ENCODE data around the gene IGFBP7.

The IGFBP7 gene

DNA sequence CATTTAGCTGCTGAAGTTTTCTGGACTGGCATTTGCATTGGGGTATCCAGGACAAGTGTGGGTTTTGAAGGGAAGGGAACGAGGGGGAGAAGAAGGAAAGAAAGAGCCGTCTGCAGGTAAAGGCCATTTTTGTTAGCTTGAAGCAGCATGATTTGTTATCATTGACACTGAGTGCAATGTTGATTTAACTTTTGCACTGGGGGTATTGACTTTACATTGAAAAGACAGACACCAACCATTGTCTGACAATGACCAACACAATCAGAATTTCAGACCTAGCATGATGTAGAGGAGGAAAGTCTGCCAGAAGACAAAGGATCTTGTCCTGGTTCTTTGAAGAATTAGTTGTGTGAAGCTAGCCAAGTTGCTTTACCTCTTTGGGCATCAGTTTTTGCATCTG is 39.6 kb upstream of the IGFBP7 start:
- H3K4me3 ChIP-seq (ENCODE audit: low read length in 2 of 2) = no peak overlapping the region
- no peaks in the 10 kb centered on the region for H3K36me3 ChIP-seq (ENCODE audit: control insufficient read depth in 2 of 2, insufficient read depth in 2 of 2, low read length in 2 of 2)
- H3K9me3 ChIP-seq (ENCODE audit: control insufficient read depth in 2 of 2, low read length in 2 of 2) = no peaks in the 10 kb centered on the region
- H3K4me1 ChIP-seq (ENCODE audit: control insufficient read depth, insufficient read depth, low read length) = no peaks in the 10 kb centered on the region
- H3K27me3 ChIP-seq (ENCODE audit: control insufficient read depth in 1 of 2, insufficient read depth in 2 of 2, low read length in 2 of 2) = no peaks in the 10 kb centered on the region
- no peak overlapping the region for H3K9ac ChIP-seq (ENCODE audit: low read length in 2 of 2)
- no peak overlapping the region for H3K27ac ChIP-seq (ENCODE audit: low read length)

DNA sequence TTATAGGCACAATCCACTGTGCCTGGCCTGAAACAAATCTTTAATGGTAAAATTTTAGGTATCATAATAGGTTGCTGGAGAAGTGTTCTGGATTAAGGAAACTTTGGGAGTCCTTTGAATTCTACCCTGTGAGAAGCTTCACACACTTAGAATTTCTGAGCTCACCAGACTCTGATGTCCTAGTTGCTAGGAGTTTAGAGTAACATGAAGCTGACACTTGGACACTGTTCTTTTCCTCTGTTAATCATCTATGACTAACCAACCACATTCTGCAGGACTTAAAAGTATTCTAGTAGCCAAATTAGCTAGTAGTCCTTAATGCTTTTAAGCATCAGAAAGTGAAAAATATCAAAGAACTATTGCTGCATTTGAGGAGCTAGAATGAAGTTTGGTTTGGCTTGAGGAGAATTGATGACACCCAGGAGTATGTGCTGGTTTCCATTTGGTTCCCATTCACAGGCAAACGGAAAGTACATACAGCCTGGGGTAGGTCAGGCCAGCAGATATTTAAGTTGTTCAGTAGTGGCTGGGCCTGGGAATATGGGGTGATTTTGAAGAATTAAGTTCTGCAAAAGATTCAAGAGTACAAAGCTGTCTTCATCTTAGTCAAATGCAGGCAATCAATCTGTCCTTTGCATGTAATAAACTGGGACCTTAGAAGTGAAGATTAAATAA is 38.8 kb upstream of the IGFBP7 start:
- Histone ChIP-seq H3K4me3 (ENCODE audit: low read length in 2 of 2) (no peak overlapping the region), H3K36me3 (ENCODE audit: control insufficient read depth in 2 of 2, insufficient read depth in 2 of 2, low read length in 2 of 2) (no peaks in the 10 kb centered on the region), H3K9ac (ENCODE audit: low read length in 2 of 2) (no peak overlapping the region), H3K27ac (ENCODE audit: low read length) (no peak overlapping the region), H3K4me1 (ENCODE audit: control insufficient read depth, insufficient read depth, low read length) (no peaks in the 10 kb centered on the region), H3K9me3 (ENCODE audit: control insufficient read depth in 2 of 2, low read length in 2 of 2) (no peaks in the 10 kb centered on the region), H3K27me3 (ENCODE audit: control insufficient read depth in 1 of 2, insufficient read depth in 2 of 2, low read length in 2 of 2) (no peaks in the 10 kb centered on the region)

DNA sequence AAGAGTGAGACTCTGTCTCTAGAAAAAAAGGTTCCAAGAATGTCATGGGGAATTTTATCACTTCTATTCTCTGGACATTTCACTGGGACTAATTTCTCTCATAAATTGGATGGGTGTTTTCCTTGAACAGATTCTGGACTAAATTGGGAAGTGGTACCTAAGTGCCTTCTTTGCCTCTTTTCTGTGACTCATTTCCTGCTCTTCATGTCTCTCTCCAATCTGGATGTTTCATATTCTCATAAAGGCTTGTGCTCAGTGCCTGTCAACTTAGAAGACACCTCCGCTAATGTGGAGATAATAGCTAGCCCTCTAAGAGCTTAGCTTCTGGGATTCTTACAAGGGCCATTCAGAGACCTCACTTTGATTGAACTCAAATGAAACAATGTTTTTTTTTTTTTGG is 38.0 kb upstream of the IGFBP7 start:
- no peaks in the 10 kb centered on the region for H3K9me3 ChIP-seq (ENCODE audit: control insufficient read depth in 2 of 2, low read length in 2 of 2)
- H3K27me3 ChIP-seq (ENCODE audit: control insufficient read depth in 1 of 2, insufficient read depth in 2 of 2, low read length in 2 of 2) = no peaks in the 10 kb centered on the region
- no peak overlapping the region for H3K27ac ChIP-seq (ENCODE audit: low read length)
- no peak overlapping the region for H3K4me3 ChIP-seq (ENCODE audit: low read length in 2 of 2)
- no peaks in the 10 kb centered on the region for H3K36me3 ChIP-seq (ENCODE audit: control insufficient read depth in 2 of 2, insufficient read depth in 2 of 2, low read length in 2 of 2)
- H3K9ac ChIP-seq (ENCODE audit: low read length in 2 of 2) = no peak overlapping the region
- H3K4me1 ChIP-seq (ENCODE audit: control insufficient read depth, insufficient read depth, low read length) = no peaks in the 10 kb centered on the region

DNA sequence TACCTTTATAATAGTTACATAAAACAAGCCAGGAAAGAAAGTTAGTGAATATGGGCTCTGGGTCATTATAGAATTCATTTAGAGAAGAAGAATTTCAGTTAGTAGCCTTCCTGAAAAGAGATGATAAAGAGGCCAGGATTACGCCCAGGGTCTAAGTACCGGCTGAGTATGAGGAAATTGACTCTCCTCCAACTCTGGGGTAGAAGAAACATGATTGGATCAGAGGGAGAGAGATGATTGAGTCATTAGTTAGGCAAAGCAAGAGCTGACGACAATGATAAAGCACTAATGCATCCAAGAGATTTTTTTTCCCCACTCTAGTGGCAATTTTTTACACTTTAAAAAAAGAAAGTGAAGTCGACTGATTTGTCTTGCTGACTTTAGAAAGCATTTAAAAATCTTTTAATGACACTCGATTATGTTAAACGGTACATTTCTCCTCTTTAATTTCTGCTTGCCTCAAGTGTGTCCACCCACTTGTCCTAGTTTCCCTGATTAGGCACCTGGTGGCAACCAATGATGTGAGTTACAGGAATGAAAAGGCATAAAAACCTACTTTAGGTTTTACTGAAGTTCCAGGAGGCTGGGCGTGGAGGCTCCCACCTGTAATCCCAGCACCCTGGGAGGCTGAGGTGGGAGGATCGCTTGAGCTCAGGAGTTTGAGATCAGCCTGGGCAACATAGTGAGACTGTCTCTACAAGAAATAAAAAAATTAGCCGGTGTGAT is 37.3 kb upstream of the IGFBP7 start:
- Histone ChIP-seq H3K4me1 (ENCODE audit: control insufficient read depth, insufficient read depth, low read length) (no peaks in the 10 kb centered on the region), H3K4me3 (ENCODE audit: low read length in 2 of 2) (no peak overlapping the region), H3K9me3 (ENCODE audit: control insufficient read depth in 2 of 2, low read length in 2 of 2) (no peaks in the 10 kb centered on the region), H3K27me3 (ENCODE audit: control insufficient read depth in 1 of 2, insufficient read depth in 2 of 2, low read length in 2 of 2) (no peaks in the 10 kb centered on the region), H3K27ac (ENCODE audit: low read length) (no peak overlapping the region), H3K36me3 (ENCODE audit: control insufficient read depth in 2 of 2, insufficient read depth in 2 of 2, low read length in 2 of 2) (no peaks in the 10 kb centered on the region), H3K9ac (ENCODE audit: low read length in 2 of 2) (no peak overlapping the region)

DNA sequence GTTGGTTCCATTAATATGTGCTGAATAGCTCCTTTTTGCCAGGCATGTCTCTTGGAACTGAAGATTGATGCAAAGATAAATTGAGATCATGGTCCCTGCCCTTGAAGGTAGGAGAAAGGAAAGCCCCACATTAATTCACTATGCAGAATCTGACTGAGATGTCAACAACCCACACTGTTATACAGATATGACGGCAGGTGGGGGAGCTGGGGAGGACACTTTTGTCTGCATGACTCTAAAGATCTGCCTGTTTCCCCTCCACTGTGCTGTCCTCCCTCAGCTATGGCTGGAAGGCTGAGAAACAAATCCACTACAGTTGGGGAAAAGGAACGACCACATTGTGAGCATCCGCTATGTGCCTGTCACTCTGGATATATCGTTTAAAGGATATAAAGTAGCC is 36.3 kb upstream of the IGFBP7 start:
- no peak overlapping the region for H3K9ac ChIP-seq (ENCODE audit: low read length in 2 of 2)
- H3K4me3 ChIP-seq (ENCODE audit: low read length in 2 of 2) = no peak overlapping the region
- no peak overlapping the region for H3K27ac ChIP-seq (ENCODE audit: low read length)
- H3K36me3 ChIP-seq (ENCODE audit: control insufficient read depth in 2 of 2, insufficient read depth in 2 of 2, low read length in 2 of 2) = no peaks in the 10 kb centered on the region
- no peaks in the 10 kb centered on the region for H3K27me3 ChIP-seq (ENCODE audit: control insufficient read depth in 1 of 2, insufficient read depth in 2 of 2, low read length in 2 of 2)
- H3K9me3 ChIP-seq (ENCODE audit: control insufficient read depth in 2 of 2, low read length in 2 of 2) = no peaks in the 10 kb centered on the region
- no peaks in the 10 kb centered on the region for H3K4me1 ChIP-seq (ENCODE audit: control insufficient read depth, insufficient read depth, low read length)

DNA sequence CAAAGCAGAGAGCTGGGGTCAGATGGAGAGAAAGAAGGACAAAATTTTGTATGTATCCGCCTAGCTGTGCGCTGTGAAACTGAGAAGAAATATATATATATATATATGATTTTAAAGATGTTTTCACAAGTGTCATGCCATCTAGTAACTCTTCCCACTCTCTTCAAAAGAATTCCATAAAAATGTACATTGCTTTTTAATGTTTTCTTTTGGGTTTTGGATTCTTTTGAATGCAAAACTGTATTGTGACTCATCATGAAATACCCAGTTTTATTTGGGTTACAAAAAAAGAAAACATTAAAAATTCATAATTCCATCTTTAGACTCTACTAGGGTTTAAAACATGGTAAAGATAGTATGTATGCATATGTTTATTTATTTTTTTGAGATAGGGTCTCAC is 34.3 kb upstream of the IGFBP7 start:
- no peaks in the 10 kb centered on the region for H3K4me1 ChIP-seq (ENCODE audit: control insufficient read depth, insufficient read depth, low read length)
- no peak overlapping the region for H3K9ac ChIP-seq (ENCODE audit: low read length in 2 of 2)
- H3K27ac ChIP-seq (ENCODE audit: low read length) = no peak overlapping the region
- H3K9me3 ChIP-seq (ENCODE audit: control insufficient read depth in 2 of 2, low read length in 2 of 2) = no peaks in the 10 kb centered on the region
- H3K36me3 ChIP-seq (ENCODE audit: control insufficient read depth in 2 of 2, insufficient read depth in 2 of 2, low read length in 2 of 2) = no peaks in the 10 kb centered on the region
- no peak overlapping the region for H3K4me3 ChIP-seq (ENCODE audit: low read length in 2 of 2)
- no peaks in the 10 kb centered on the region for H3K27me3 ChIP-seq (ENCODE audit: control insufficient read depth in 1 of 2, insufficient read depth in 2 of 2, low read length in 2 of 2)

DNA sequence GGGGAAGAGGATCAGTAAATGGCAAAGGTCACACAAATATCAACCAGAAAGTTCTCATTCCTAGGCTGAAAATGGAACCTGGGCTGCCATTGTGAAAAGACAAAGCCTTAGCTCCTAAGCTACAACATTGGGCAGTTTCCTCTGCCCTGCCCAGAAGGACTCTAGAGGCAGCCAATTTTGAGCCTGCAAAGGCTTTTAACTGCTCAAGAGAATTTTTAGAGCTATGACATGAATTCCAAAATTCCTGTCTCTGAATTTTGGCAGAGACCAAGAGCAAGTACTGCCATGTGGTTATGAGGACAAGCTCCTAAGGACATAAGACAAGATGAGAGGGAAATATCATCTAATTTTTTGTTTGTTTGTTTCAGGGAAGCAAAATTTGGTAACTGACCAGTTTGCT is 29.6 kb upstream of the IGFBP7 start:
- H3K4me3 ChIP-seq (ENCODE audit: low read length in 2 of 2) = no peak overlapping the region
- no peaks in the 10 kb centered on the region for H3K9me3 ChIP-seq (ENCODE audit: control insufficient read depth in 2 of 2, low read length in 2 of 2)
- no peaks in the 10 kb centered on the region for H3K27me3 ChIP-seq (ENCODE audit: control insufficient read depth in 1 of 2, insufficient read depth in 2 of 2, low read length in 2 of 2)
- H3K9ac ChIP-seq (ENCODE audit: low read length in 2 of 2) = no peak overlapping the region
- no peaks in the 10 kb centered on the region for H3K4me1 ChIP-seq (ENCODE audit: control insufficient read depth, insufficient read depth, low read length)
- H3K27ac ChIP-seq (ENCODE audit: low read length) = no peak overlapping the region
- H3K36me3 ChIP-seq (ENCODE audit: control insufficient read depth in 2 of 2, insufficient read depth in 2 of 2, low read length in 2 of 2) = no peaks in the 10 kb centered on the region

DNA sequence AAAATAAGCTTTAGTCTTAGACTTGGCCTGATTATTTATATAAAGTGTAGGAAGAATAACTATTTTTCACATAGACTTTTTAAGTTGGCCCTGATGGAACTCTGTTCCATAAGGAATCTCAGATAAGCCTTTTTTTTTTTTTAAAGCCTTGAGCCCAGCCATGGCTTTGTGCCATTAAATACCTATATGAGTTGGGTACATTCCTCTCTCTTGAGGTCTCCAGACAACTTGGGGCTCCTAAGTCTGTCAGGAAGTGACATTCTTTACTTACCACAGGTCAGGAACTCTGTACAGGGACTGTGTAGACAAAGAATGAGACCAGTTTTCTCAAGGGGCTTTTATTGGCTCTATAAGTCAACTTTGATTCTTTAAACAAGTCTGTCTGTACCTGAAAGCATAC is 27.1 kb upstream of the IGFBP7 start:
- Histone ChIP-seq H3K36me3 (ENCODE audit: control insufficient read depth in 2 of 2, insufficient read depth in 2 of 2, low read length in 2 of 2) (no peaks in the 10 kb centered on the region), H3K4me3 (ENCODE audit: low read length in 2 of 2) (no peak overlapping the region), H3K27ac (ENCODE audit: low read length) (no peak overlapping the region), H3K9ac (ENCODE audit: low read length in 2 of 2) (no peak overlapping the region), H3K4me1 (ENCODE audit: control insufficient read depth, insufficient read depth, low read length) (peaks cover 6% of the 10 kb centered on the region), H3K27me3 (ENCODE audit: control insufficient read depth in 1 of 2, insufficient read depth in 2 of 2, low read length in 2 of 2) (no peaks in the 10 kb centered on the region), H3K9me3 (ENCODE audit: control insufficient read depth in 2 of 2, low read length in 2 of 2) (no peaks in the 10 kb centered on the region)

DNA sequence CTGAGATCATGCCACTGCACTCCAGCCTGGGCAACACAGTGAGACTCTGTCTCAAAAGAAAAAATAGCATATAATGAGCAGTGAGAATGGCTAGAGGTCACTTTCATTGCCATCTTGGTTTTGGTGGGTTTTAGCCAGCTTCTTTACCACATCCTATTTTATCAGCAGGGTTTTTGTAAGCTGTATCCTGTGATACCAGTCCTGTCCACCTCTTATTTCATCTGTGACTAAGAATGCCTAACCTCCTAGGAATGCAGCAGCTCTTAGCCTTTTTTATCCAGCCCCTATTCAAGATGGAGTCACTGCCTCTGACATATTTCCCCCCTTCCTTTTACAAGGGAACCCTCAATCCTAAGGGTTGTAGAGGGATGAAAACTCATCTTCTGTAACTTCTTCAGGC is 26.1 kb upstream of the IGFBP7 start:
- no peak overlapping the region for H3K4me3 ChIP-seq (ENCODE audit: low read length in 2 of 2)
- no peaks in the 10 kb centered on the region for H3K9me3 ChIP-seq (ENCODE audit: control insufficient read depth in 2 of 2, low read length in 2 of 2)
- no peak overlapping the region for H3K27ac ChIP-seq (ENCODE audit: low read length)
- peaks cover 10% of the 10 kb centered on the region for H3K4me1 ChIP-seq (ENCODE audit: control insufficient read depth, insufficient read depth, low read length)
- no peaks in the 10 kb centered on the region for H3K27me3 ChIP-seq (ENCODE audit: control insufficient read depth in 1 of 2, insufficient read depth in 2 of 2, low read length in 2 of 2)
- H3K9ac ChIP-seq (ENCODE audit: low read length in 2 of 2) = no peak overlapping the region
- H3K36me3 ChIP-seq (ENCODE audit: control insufficient read depth in 2 of 2, insufficient read depth in 2 of 2, low read length in 2 of 2) = no peaks in the 10 kb centered on the region

DNA sequence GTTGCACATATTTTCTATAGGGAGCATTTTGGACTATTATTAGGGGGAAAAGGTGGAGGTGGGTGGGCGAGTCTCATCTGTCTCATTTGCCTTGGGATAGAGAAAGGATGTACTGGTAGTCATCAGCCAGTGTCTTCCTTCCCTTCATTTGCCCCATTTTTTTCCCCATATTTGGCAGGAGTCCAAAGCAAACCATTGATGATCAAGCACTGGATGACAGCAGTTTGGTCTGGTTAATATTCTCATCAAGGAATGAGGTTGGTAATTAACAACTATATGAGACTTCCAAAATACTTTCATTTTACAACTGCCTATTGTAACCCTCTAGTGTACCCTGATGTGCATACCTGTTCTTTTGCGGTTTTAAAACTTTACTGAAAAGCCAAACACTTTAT is 22.6 kb upstream of the IGFBP7 start:
- Histone ChIP-seq H3K4me3 (ENCODE audit: low read length in 2 of 2) (no peak overlapping the region), H3K4me1 (ENCODE audit: control insufficient read depth, insufficient read depth, low read length) (peaks cover 10% of the 10 kb centered on the region), H3K9me3 (ENCODE audit: control insufficient read depth in 2 of 2, low read length in 2 of 2) (no peaks in the 10 kb centered on the region), H3K36me3 (ENCODE audit: control insufficient read depth in 2 of 2, insufficient read depth in 2 of 2, low read length in 2 of 2) (no peaks in the 10 kb centered on the region), H3K9ac (ENCODE audit: low read length in 2 of 2) (no peak overlapping the region), H3K27ac (ENCODE audit: low read length) (no peak overlapping the region), H3K27me3 (ENCODE audit: control insufficient read depth in 1 of 2, insufficient read depth in 2 of 2, low read length in 2 of 2) (no peaks in the 10 kb centered on the region)
